ENCODE data around the gene YIPF7. TPM values are rescaled to one million over a fixed set of nuclear protein-coding genes. Genes with fewer than 3 reads are reported as not detected.

The YIPF7 gene
- not detected in 2 replicates for total RNA-seq

DNA sequence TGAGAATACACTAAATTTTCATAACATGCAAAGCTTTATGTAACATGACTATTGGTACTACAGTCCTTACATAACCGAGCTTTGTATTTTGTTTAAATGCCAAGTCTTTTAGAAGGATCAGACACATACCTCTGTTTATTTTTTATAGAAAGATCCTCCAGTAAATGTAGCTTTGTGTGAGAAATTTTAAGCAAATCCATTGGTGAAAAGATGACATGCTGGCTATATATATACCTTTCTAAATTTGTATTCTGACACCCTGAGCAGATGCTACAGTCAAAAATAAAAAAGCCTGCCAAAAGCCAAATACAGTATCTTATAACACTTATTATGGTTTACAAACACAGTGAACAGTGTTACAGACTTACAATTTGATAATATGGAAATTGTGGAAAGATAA lies at the start of gene YIPF7:
YIPF7 (minus strand) TSS at position 201 of the 400 bp plus-strand sequence. CDS start 1,525 bp downstream, outside the sequence.
- H3K79me2 ChIP-seq (ENCODE audit: insufficient read depth, low read length): no peaks in the 10 kb centered on the region
- no peak within 1 kb of the TSS for H2AFZ ChIP-seq (ENCODE audit: low read length)
- no peak within 1 kb of the TSS for H3K4me3 ChIP-seq (ENCODE audit: insufficient read depth, low read length)
- H3K27ac ChIP-seq (ENCODE audit: low read depth, low read length): no peak within 1 kb of the TSS
- no peaks in the 10 kb centered on the region for H3K4me1 ChIP-seq (ENCODE audit: insufficient read depth, low read length)
- no peaks in the 10 kb centered on the region for H4K20me1 ChIP-seq (ENCODE audit: insufficient read depth, low read length)
- no peaks in the 10 kb centered on the region for H3K9me3 ChIP-seq (ENCODE audit: low read depth, low read length)
- no peaks in the 10 kb centered on the region for H3K36me3 ChIP-seq (ENCODE audit: insufficient read depth, low read length)
- no peak for DNase-seq (ENCODE audit: insufficient read length, low spot score, missing footprints)
- no peak within 1 kb of the TSS for H3K4me2 ChIP-seq (ENCODE audit: insufficient read depth, low read length)
- no peaks in the 10 kb centered on the region for H3K27me3 ChIP-seq (ENCODE audit: insufficient read depth, low read length)
- TF ChIP-seq, protein P1, sequence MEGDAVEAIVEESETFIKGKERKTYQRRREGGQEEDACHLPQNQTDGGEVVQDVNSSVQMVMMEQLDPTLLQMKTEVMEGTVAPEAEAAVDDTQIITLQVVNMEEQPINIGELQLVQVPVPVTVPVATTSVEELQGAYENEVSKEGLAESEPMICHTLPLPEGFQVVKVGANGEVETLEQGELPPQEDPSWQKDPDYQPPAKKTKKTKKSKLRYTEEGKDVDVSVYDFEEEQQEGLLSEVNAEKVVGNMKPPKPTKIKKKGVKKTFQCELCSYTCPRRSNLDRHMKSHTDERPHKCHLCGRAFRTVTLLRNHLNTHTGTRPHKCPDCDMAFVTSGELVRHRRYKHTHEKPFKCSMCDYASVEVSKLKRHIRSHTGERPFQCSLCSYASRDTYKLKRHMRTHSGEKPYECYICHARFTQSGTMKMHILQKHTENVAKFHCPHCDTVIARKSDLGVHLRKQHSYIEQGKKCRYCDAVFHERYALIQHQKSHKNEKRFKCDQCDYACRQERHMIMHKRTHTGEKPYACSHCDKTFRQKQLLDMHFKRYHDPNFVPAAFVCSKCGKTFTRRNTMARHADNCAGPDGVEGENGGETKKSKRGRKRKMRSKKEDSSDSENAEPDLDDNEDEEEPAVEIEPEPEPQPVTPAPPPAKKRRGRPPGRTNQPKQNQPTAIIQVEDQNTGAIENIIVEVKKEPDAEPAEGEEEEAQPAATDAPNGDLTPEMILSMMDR (IDR thresholded peaks at IDR 0.05; ENCODE audit: extremely low read depth, low read depth, low read length): no peak

DNA sequence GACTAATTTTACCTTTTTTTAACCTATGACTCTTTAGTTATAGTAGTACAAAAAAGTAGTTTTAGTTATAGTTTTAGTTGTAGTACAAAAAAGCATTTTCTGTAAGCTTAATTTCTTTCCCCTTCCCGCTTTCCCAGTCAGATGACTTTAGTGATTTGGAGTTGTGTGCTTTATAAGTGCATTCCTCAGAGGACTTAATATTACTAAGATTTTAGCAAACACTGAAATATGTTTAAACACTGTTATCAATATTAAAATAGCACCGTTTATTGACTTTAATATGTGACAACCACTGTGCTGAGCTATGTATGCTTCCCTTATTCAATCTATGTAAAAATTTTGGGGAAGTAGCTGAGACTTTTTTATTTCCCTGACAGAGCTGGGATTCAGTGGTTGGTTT lies 49.6 kb upstream of the YIPF7 start:
- H3K4me2 ChIP-seq (ENCODE audit: insufficient read depth, low read length): no peak overlapping the region
- no peak for DNase-seq (ENCODE audit: insufficient read length, low spot score, missing footprints)
- no peak overlapping the region for H3K4me3 ChIP-seq (ENCODE audit: insufficient read depth, low read length)
- H3K27me3 ChIP-seq (ENCODE audit: insufficient read depth, low read length): no peaks in the 10 kb centered on the region
- H3K27ac ChIP-seq (ENCODE audit: low read depth, low read length): no peak overlapping the region
- H2AFZ ChIP-seq (ENCODE audit: low read length): no peak overlapping the region
- H3K4me1 ChIP-seq (ENCODE audit: insufficient read depth, low read length): no peaks in the 10 kb centered on the region
- TF ChIP-seq, protein P1 (IDR thresholded peaks at IDR 0.05; ENCODE audit: extremely low read depth, low read depth, low read length): no peak
- H4K20me1 ChIP-seq (ENCODE audit: insufficient read depth, low read length): no peaks in the 10 kb centered on the region
- H3K79me2 ChIP-seq (ENCODE audit: insufficient read depth, low read length): no peaks in the 10 kb centered on the region
- H3K36me3 ChIP-seq (ENCODE audit: insufficient read depth, low read length): peaks cover 31% of the 10 kb centered on the region
- H3K9me3 ChIP-seq (ENCODE audit: low read depth, low read length): no peaks in the 10 kb centered on the region

DNA sequence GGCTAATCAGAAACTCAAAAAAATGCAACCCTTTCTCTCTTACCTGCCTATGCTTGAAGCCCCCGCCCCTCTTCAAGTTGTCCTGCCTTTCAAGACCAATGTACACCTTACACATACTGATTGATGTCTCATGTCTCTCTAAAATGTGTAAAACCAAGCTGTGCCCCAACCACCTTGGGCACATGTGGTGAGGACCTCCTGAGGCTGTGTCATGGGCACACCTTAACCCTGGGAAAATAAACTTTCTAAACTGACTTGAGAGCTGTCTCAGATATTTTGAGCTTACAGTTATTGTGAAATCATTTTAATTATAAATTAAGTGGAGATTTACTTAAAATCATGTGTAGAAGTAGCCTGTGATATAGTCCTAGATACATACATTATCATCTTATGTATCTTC lies 49.0 kb upstream of the YIPF7 start:
- Histone ChIP-seq H3K4me3 (ENCODE audit: insufficient read depth, low read length) (no peak overlapping the region), H4K20me1 (ENCODE audit: insufficient read depth, low read length) (no peaks in the 10 kb centered on the region), H3K4me1 (ENCODE audit: insufficient read depth, low read length) (no peaks in the 10 kb centered on the region), H3K27me3 (ENCODE audit: insufficient read depth, low read length) (no peaks in the 10 kb centered on the region), H3K9me3 (ENCODE audit: low read depth, low read length) (no peaks in the 10 kb centered on the region), H3K36me3 (ENCODE audit: insufficient read depth, low read length) (peaks cover 31% of the 10 kb centered on the region), H3K79me2 (ENCODE audit: insufficient read depth, low read length) (no peaks in the 10 kb centered on the region), H3K27ac (ENCODE audit: low read depth, low read length) (no peak overlapping the region), H3K4me2 (ENCODE audit: insufficient read depth, low read length) (no peak overlapping the region), H2AFZ (ENCODE audit: low read length) (no peak overlapping the region)
- TF ChIP-seq, protein P1 (IDR thresholded peaks at IDR 0.05; ENCODE audit: extremely low read depth, low read depth, low read length): no peak
- DNase-seq (ENCODE audit: insufficient read length, low spot score, missing footprints): no peak

DNA sequence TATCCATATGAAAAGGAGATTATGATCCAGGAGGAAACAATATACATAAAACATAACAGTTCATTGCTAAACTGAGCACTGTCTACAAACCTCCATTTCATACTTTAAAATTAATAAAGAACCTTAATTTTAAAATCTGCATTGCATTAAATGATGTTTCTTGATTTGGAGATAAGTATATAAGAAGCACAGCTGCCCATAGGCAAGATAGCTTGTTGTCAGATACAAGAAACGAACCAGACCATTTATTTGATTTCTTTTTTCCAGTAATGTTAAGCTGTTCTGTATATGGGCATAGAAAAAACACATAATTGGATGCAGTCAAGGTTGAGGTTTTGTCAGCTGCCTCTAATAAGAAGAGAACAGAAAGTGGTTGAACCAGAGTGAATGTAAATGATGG lies 33.2 kb upstream of the YIPF7 start:
- peaks cover 33% of the 10 kb centered on the region for H3K36me3 ChIP-seq (ENCODE audit: insufficient read depth, low read length)
- DNase-seq (ENCODE audit: insufficient read length, low spot score, missing footprints): no peak
- H3K4me1 ChIP-seq (ENCODE audit: insufficient read depth, low read length): peaks cover 3% of the 10 kb centered on the region
- H3K4me3 ChIP-seq (ENCODE audit: insufficient read depth, low read length): no peak overlapping the region
- no peaks in the 10 kb centered on the region for H4K20me1 ChIP-seq (ENCODE audit: insufficient read depth, low read length)
- TF ChIP-seq, protein P1 (IDR thresholded peaks at IDR 0.05; ENCODE audit: extremely low read depth, low read depth, low read length): no peak
- H3K27me3 ChIP-seq (ENCODE audit: insufficient read depth, low read length): no peaks in the 10 kb centered on the region
- no peak overlapping the region for H3K27ac ChIP-seq (ENCODE audit: low read depth, low read length)
- no peak overlapping the region for H3K4me2 ChIP-seq (ENCODE audit: insufficient read depth, low read length)
- no peaks in the 10 kb centered on the region for H3K9me3 ChIP-seq (ENCODE audit: low read depth, low read length)
- H3K79me2 ChIP-seq (ENCODE audit: insufficient read depth, low read length): peaks cover 22% of the 10 kb centered on the region
- H2AFZ ChIP-seq (ENCODE audit: low read length): no peak overlapping the region

Data from osteoblast (primary cell).